ENCODE results near the gene RBMXL2. TPM values are rescaled to one million over a fixed set of nuclear protein-coding genes. Genes with fewer than 3 reads are reported as not detected.

The RBMXL2 gene
- total RNA-seq, result not detected in 2 replicates
- not detected for total RNA-seq (2013)
- polyA plus RNA-seq, result not detected in 2 replicates
- polyA minus RNA-seq, result not detected in 2 replicates

GRCh38 chr11:7088921-7089320 is at the start of gene RBMXL2:
TSS of gene RBMXL2 (plus strand) at chr11:7088998. CDS start at chr11:7089121, 123 bp downstream.
- Histone ChIP-seq H3K79me2 (ENCODE audit: control insufficient read depth, insufficient read depth, low read length) (no peaks in the 10 kb centered on the region), H3K9ac (ENCODE audit: low read length) (no peak within 1 kb of the TSS), H3K27me3 (replicated peaks in 1 of 4; ENCODE audit: control extremely low read depth in 1 of 4, control insufficient read depth in 3 of 4, insufficient read depth in 4 of 4, low read length in 3 of 4) (peaks cover 0 to 11% (median 2%) of the 10 kb centered on the region in 4 experiments), H3K4me3 (ENCODE audit: control extremely low read depth in 1 of 5, extremely low read depth in 1 of 5, insufficient read depth in 1 of 5, low read depth in 2 of 5, low read length in 4 of 5) (no peak within 1 kb of the TSS), H3K4me2 (replicated peaks; ENCODE audit: low read depth, low read length, poor library complexity, severe bottlenecking) (no peak within 1 kb of the TSS), H3K27ac (ENCODE audit: low read length in 2 of 2) (no peak within 1 kb of the TSS), H3K9me3 (ENCODE audit: control extremely low read depth in 1 of 3, control insufficient read depth in 2 of 3, insufficient read depth in 1 of 3, low read length in 2 of 3) (peaks cover 0 to 10% (median 0%) of the 10 kb centered on the region in 3 donors), H3K4me1 (ENCODE audit: control insufficient read depth in 2 of 2, insufficient read depth in 2 of 2, low read length in 2 of 2) (no peaks in the 10 kb centered on the region), H2AFZ (ENCODE audit: insufficient read depth, low read depth, low read length, poor library complexity, severe bottlenecking) (no peak within 1 kb of the TSS), H4K20me1 (ENCODE audit: control insufficient read depth, insufficient read depth, low read length, poor library complexity, severe bottlenecking) (no peaks in the 10 kb centered on the region), H3K36me3 (replicated peaks in 1 of 2; ENCODE audit: control extremely low read depth in 1 of 2, control insufficient read depth in 1 of 2, extremely low read depth in 1 of 2, insufficient read depth in 2 of 2, low read length in 1 of 2) (no peaks in the 10 kb centered on the region)
- Mint-ChIP-seq H3K9me3 (ENCODE audit: insufficient read depth) (no peaks in the 10 kb centered on the region), H3K27ac (no peak within 1 kb of the TSS), H3K4me3 (no peak within 1 kb of the TSS), H3K4me1 (no peaks in the 10 kb centered on the region), H3K27me3 (peaks cover 20% of the 10 kb centered on the region)
- DNase-seq (no peak), ATAC-seq (ENCODE audit: low read depth) (no peak)
- WGBS (ENCODE audit: insufficient coverage), result 80% methylated on average over 45 of the region's 45 CpGs
- ChIA-PET CTCF (interaction anchor here (1.4 kb wide), 2 partner anchors 9 to 606 kb away, joined by 4 read pairs; no protein-coding TSS in a partner anchor), POLR2A (no interaction called here)
- TF ChIP-seq, protein P1, sequence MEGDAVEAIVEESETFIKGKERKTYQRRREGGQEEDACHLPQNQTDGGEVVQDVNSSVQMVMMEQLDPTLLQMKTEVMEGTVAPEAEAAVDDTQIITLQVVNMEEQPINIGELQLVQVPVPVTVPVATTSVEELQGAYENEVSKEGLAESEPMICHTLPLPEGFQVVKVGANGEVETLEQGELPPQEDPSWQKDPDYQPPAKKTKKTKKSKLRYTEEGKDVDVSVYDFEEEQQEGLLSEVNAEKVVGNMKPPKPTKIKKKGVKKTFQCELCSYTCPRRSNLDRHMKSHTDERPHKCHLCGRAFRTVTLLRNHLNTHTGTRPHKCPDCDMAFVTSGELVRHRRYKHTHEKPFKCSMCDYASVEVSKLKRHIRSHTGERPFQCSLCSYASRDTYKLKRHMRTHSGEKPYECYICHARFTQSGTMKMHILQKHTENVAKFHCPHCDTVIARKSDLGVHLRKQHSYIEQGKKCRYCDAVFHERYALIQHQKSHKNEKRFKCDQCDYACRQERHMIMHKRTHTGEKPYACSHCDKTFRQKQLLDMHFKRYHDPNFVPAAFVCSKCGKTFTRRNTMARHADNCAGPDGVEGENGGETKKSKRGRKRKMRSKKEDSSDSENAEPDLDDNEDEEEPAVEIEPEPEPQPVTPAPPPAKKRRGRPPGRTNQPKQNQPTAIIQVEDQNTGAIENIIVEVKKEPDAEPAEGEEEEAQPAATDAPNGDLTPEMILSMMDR (IDR thresholded peaks at IDR 0.05), result no peak
- no peak for TF ChIP-seq EZH2 (IDR thresholded peaks at IDR 0.05; ENCODE audit: borderline replicate concordance, insufficient read depth, low read depth, low read length, poor library complexity, severe bottlenecking)
- intact Hi-C loops (cut with micrococcal nuclease), result no loop called here

DNA sequence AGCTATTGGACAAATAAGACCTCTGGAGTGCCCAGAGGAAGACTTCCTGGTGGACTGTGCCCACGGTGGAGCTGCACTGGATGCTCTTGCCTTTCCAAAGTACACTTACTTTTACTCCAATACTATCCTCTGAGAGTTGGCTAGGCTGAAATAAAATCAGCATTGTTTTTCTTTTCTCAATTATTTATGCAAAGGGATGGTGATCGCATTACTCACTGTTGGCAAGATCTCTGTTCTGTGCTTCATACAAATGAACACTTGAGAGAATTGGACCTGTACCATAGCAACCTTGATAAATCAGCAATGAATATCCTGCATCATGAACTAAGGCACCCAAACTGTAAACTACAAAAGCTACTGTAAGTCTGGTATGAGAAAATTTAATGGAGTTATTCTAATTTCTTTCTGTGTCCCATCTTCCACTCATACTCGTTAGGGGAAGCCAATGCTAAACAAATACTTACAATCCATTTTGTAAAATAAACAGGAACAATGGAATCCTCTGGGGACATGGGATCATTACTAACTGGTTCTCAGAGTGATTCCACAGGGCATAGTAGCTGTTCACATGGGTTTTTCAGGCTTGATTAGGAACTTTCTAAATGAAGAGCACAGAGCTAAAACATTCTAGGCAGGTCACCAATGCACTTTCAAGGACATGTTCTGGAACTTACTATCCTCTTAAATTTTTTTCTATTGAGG is 42.2 kb upstream of the RBMXL2 start:
- Histone ChIP-seq H3K36me3 (replicated peaks in 1 of 2; ENCODE audit: control extremely low read depth in 1 of 2, control insufficient read depth in 1 of 2, extremely low read depth in 1 of 2, insufficient read depth in 2 of 2, low read length in 1 of 2) (no peaks in the 10 kb centered on the region), H2AFZ (ENCODE audit: insufficient read depth, low read depth, low read length, poor library complexity, severe bottlenecking) (no peak overlapping the region), H3K9ac (ENCODE audit: low read length) (no peak overlapping the region), H3K27ac (ENCODE audit: low read length in 2 of 2) (no peak overlapping the region), H3K79me2 (ENCODE audit: control insufficient read depth, insufficient read depth, low read length) (no peaks in the 10 kb centered on the region), H3K9me3 (ENCODE audit: control extremely low read depth in 1 of 3, control insufficient read depth in 2 of 3, insufficient read depth in 1 of 3, low read length in 2 of 3) (no peaks in the 10 kb centered on the region), H3K27me3 (replicated peaks in 1 of 4; ENCODE audit: control extremely low read depth in 1 of 4, control insufficient read depth in 3 of 4, insufficient read depth in 4 of 4, low read length in 3 of 4) (no peaks in the 10 kb centered on the region), H3K4me3 (ENCODE audit: control extremely low read depth in 1 of 5, extremely low read depth in 1 of 5, insufficient read depth in 1 of 5, low read depth in 2 of 5, low read length in 4 of 5) (no peak overlapping the region), H3K4me1 (ENCODE audit: control insufficient read depth in 2 of 2, insufficient read depth in 2 of 2, low read length in 2 of 2) (no peaks in the 10 kb centered on the region), H3K4me2 (replicated peaks; ENCODE audit: low read depth, low read length, poor library complexity, severe bottlenecking) (no peak overlapping the region), H4K20me1 (ENCODE audit: control insufficient read depth, insufficient read depth, low read length, poor library complexity, severe bottlenecking) (no peaks in the 10 kb centered on the region)
- ATAC-seq (ENCODE audit: low read depth) (no peak), DNase-seq (no peak)
- 100% methylated on average over 1 of the region's 3 CpGs for WGBS (ENCODE audit: insufficient coverage)
- ChIA-PET CTCF (interaction anchor here (1.2 kb wide), 1 partner anchor 51 kb away, joined by 3 read pairs; no protein-coding TSS in a partner anchor), POLR2A (no interaction called here)
- no peaks in the 10 kb centered on the region for H3K4me1 Mint-ChIP-seq
- no peak for TF ChIP-seq EZH2 (IDR thresholded peaks at IDR 0.05; ENCODE audit: borderline replicate concordance, insufficient read depth, low read depth, low read length, poor library complexity, severe bottlenecking)
- TF ChIP-seq, protein P1 (IDR thresholded peaks at IDR 0.05), result no peak
- intact Hi-C loops (cut with micrococcal nuclease), result no loop called here
- H3K9me3 Mint-ChIP-seq (ENCODE audit: insufficient read depth), result no peaks in the 10 kb centered on the region
- H3K27ac Mint-ChIP-seq, result no peak overlapping the region
- H3K27me3 Mint-ChIP-seq, result peaks cover 11% of the 10 kb centered on the region
- H3K4me3 Mint-ChIP-seq, result no peak overlapping the region
